ENCODE data around the gene METTL25B. TPM values are rescaled to one million over a fixed set of nuclear protein-coding genes. Genes with fewer than 3 reads are reported as not detected.

METTL25B gene
- total and polyA plus RNA-seq, 10 of the 15 experiments (the other 5 are each of a cell fraction or from before 2014, with no cell fraction given), result 5.9 to 25.2 (median 13.5) TPM

DNA sequence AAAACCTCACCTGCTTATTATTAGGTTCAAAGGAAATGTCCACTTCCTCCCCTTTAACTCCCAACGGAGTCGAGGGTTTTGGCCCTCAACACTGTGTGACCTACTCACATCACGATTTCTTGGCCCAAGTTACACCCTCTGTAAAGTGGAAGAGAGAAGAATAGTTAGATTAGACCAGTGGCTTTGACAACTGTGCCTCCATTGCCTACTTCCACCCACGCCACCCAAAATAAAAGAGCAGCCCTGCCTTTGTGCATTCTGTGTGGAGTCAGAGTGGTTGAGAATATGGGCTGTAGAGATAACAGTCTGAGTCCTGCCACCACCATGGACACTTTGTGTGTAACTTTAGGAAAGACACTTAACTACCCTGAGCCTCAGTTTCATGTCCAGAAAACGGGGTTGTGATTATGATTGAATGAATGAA lies 27.3 kb downstream of the METTL25B start:
- no peak overlapping the region for H3K4me2 ChIP-seq (ENCODE audit: control insufficient read depth, insufficient read depth)

DNA sequence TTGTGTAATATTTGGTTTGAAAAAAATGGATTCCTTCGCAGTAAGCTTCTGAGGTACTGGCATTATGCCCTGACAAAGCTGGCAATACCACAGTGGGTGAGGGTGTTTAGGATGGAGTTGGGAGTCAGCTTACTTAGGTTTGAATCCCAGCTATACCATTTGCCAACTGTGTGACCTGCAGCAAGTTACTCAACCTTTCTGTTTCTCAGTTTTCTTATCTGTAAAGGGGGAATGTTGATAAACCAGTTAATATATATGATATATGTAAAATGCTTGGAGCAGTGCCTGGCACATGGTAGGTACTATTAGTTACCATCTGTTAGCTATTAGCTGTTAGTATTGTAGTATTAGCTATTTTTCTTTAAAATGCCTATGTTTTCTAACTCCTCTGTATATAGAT lies 28.1 kb downstream of the METTL25B start:
- TF ChIP-seq SP1 (IDR thresholded peaks at IDR 0.05; ENCODE audit: low read depth, low read length) (no peak), RELA (IDR thresholded peaks at IDR 0.05; ENCODE audit: borderline replicate concordance, partially characterized antibody) (no peak), MXI1 (IDR thresholded peaks at IDR 0.05; ENCODE audit: low read depth, low read length) (no peak), FOS (IDR thresholded peaks at IDR 0.05; ENCODE audit: borderline replicate concordance, extremely low read depth, insufficient read length) (no peak), RAD21 (IDR thresholded peaks at IDR 0.05; ENCODE audit: insufficient read depth, low read depth, low read length) (no peak), ZNF24 (IDR thresholded peaks at IDR 0.05) (no peak), RB1 (IDR thresholded peaks at IDR 0.05; ENCODE audit: borderline replicate concordance) (no peak), GATAD2B (conservative IDR thresholded peaks at IDR 0.05; ENCODE audit: low read depth) (no peak), ETV6 (conservative IDR thresholded peaks at IDR 0.05 in 1 of 2, IDR thresholded peaks at IDR 0.05 in 1 of 2; ENCODE audit: borderline replicate concordance in 1 of 2, low read depth in 1 of 2) (no peak)
- TF ChIP-seq, protein P1, sequence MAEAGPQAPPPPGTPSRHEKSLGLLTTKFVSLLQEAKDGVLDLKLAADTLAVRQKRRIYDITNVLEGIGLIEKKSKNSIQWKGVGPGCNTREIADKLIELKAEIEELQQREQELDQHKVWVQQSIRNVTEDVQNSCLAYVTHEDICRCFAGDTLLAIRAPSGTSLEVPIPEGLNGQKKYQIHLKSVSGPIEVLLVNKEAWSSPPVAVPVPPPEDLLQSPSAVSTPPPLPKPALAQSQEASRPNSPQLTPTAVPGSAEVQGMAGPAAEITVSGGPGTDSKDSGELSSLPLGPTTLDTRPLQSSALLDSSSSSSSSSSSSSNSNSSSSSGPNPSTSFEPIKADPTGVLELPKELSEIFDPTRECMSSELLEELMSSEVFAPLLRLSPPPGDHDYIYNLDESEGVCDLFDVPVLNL (IDR thresholded peaks at IDR 0.05; ENCODE audit: low read depth, low read length), result no peak
- Histone ChIP-seq H3K9me3 (replicated peaks; ENCODE audit: control insufficient read depth, insufficient read depth, low read length) (no peaks in the 10 kb centered on the region), H3K4me2 (ENCODE audit: control insufficient read depth, insufficient read depth) (no peak overlapping the region), H3K4me3 (no peak overlapping the region), H3K27me3 (replicated peaks in 1 of 2; ENCODE audit: control insufficient read depth in 2 of 2, insufficient read depth in 2 of 2, low read length in 1 of 2) (no peaks in the 10 kb centered on the region), H3K79me2 (ENCODE audit: control insufficient read depth, insufficient read depth, low read length) (peaks cover 17% of the 10 kb centered on the region), H3K9ac (ENCODE audit: control insufficient read depth, insufficient read depth, low read length) (no peak overlapping the region), H2AFZ (ENCODE audit: control insufficient read depth, low read depth, low read length) (no peak overlapping the region), H3K4me1 (ENCODE audit: control insufficient read depth, insufficient read depth, low read length) (peaks cover 12% of the 10 kb centered on the region), H4K20me1 (ENCODE audit: control insufficient read depth, insufficient read depth) (no peaks in the 10 kb centered on the region), H3K27ac (ENCODE audit: control insufficient read depth, insufficient read depth) (no peak overlapping the region), H3K36me3 (ENCODE audit: control insufficient read depth in 2 of 2, insufficient read depth in 2 of 2, low read length in 1 of 2) (no peaks in the 10 kb centered on the region)
- ChIA-PET SMC1A (ENCODE audit: uncharacterized antibody, unreplicated experiment) (interaction anchor here (0.6 to 2.9 kb wide), 6 partner anchors 9 to 30 kb away, joined by 3 to 16 read pairs (median 3); partner anchors contain the start of genes MRPL24 and PRCC), POLR2A (interaction anchor here (0.6 to 2.3 kb wide), 12 partner anchors 9 to 494 kb away, joined by 3 to 9 read pairs (median 4); partner anchors contain the start of genes ISG20L2, METTL25B and PRCC), CTCF (interaction anchor here (0.5 to 4.3 kb wide), 10 partner anchors 9 to 167 kb away, joined by 3 to 19 read pairs (median 5); partner anchors contain the start of gene PRCC), RAD21 (ENCODE audit: unreplicated experiment) (interaction anchor here (0.6 to 1.0 kb wide), 3 partner anchors 14 to 30 kb away, joined by 3 read pairs; partner anchors contain the start of gene METTL25B)
- BruUV-seq (replicated peaks), result no TSS peak
- in situ Hi-C loops (cut with MboI), result no loop called here
- WGBS (ENCODE audit: insufficient coverage, insufficient replicate concordance, low lambda C conversion rate, missing lambda C conversion rate), result 100% methylated on average over 1 of the region's 1 CpG
- no peak for FAIRE-seq
- intact Hi-C loops (cut with micrococcal nuclease; ENCODE audit: unreplicated experiment), result no loop called here
- DNase-seq (ENCODE audit: low read depth, low spot score), result no peak
- ATAC-seq, result no peak

More for the DNA sequence above, 27.3 kb downstream of the METTL25B start:
- peak; percentile 48; the same call in 1 of the 2 replicates for TF ChIP-seq SPI1 (IDR thresholded peaks at IDR 0.05; ENCODE audit: borderline replicate concordance, insufficient read depth, low read depth, low read length)
- TF ChIP-seq MTA3 (IDR thresholded peaks at IDR 0.05; ENCODE audit: borderline replicate concordance, low read length), result no peak
- no peak for TF ChIP-seq NRF1 (conservative IDR thresholded peaks at IDR 0.05; ENCODE audit: low read depth, low read length)
- no peak for DNase-seq (ENCODE audit: low read depth, low spot score)
- no peak for FAIRE-seq
- ATAC-seq, result no peak
- intact Hi-C loops (cut with micrococcal nuclease; ENCODE audit: unreplicated experiment) (no loop called here), in situ Hi-C loops (cut with MboI) (no loop called here)
- SMC1A ChIA-PET (ENCODE audit: uncharacterized antibody, unreplicated experiment), result interaction anchor here (1.2 to 2.9 kb wide), 2 partner anchors 11 to 29 kb away, joined by 3 to 16 read pairs; no protein-coding TSS in a partner anchor
- CTCF ChIA-PET, result interaction anchor here (1.3 to 4.3 kb wide), 5 partner anchors 10 to 65 kb away, joined by 5 to 19 read pairs (median 14); partner anchors contain the start of gene PRCC
- Histone ChIP-seq H3K4me1 (ENCODE audit: control insufficient read depth, insufficient read depth, low read length) (peaks cover 12% of the 10 kb centered on the region), H3K27ac (ENCODE audit: control insufficient read depth, insufficient read depth) (no peak overlapping the region), H3K27me3 (replicated peaks in 1 of 2; ENCODE audit: control insufficient read depth in 2 of 2, insufficient read depth in 2 of 2, low read length in 1 of 2) (no peaks in the 10 kb centered on the region), H4K20me1 (ENCODE audit: control insufficient read depth, insufficient read depth) (no peaks in the 10 kb centered on the region), H3K9ac (ENCODE audit: control insufficient read depth, insufficient read depth, low read length) (no peak overlapping the region), H3K36me3 (ENCODE audit: control insufficient read depth in 2 of 2, insufficient read depth in 2 of 2, low read length in 1 of 2) (no peaks in the 10 kb centered on the region), H3K79me2 (ENCODE audit: control insufficient read depth, insufficient read depth, low read length) (peaks cover 26% of the 10 kb centered on the region), H3K9me3 (replicated peaks; ENCODE audit: control insufficient read depth, insufficient read depth, low read length) (no peaks in the 10 kb centered on the region), H3K4me3 (no peak overlapping the region), H2AFZ (ENCODE audit: control insufficient read depth, low read depth, low read length) (no peak overlapping the region)
- POLR2A ChIA-PET, result interaction anchor here (2.3 kb wide), 1 partner anchor 29 kb away, joined by 9 read pairs; no protein-coding TSS in a partner anchor
- no TSS peak for BruUV-seq (replicated peaks)
- 22% methylated on average over 5 of the region's 5 CpGs for WGBS (ENCODE audit: insufficient coverage, insufficient replicate concordance, low lambda C conversion rate, missing lambda C conversion rate)
- RAD21 ChIA-PET (ENCODE audit: unreplicated experiment), result interaction anchor here (1.0 kb wide), 1 partner anchor 29 kb away, joined by 3 read pairs; no protein-coding TSS in a partner anchor

All from GM12878 (cell line).